Urothelium cell line (cell line): ENCODE measurements around the gene ATG2A.
"Not testable (repeated sequence)": the region's sequence is repeated elsewhere in the genome, so short reads cannot be mapped to it uniquely, and the experiment has no call there.

Experiments
- DNase-seq: peaks from one replicate; pipeline ENCODE4 v3.0.0; 2011; ENCODE audit warnings: low spot score, mixed read lengths
- FAIRE-seq: peaks from 2 replicates; lab custom pipeline; 2011; peaks lifted over from hg19 to GRCh38; lab: Jason Lieb, UNC

Gene ATG2A

DNA sequence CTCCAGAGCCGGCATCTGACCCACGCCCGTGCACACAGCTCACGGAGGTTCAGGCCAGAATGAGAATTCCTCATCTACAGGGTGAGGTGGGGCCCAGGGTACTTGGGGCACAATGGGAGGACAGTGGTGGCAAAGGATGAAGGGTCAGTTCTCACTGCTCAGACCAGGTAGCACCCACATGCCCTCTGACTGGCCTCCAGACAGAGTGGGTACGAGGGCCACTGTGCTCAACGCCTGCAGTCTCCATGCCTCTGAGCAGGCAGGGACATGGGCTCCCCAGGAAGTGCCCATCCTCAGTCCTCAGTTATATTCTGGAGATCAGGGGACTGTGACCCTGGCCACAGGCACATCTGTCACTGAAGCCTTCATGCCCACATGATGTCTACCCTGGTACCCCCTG is 59.5 kb downstream of the ATG2A start:
- no peak for FAIRE-seq

GRCh38 chr11:64856382-64857227 is 60.4 kb downstream of the ATG2A start:
- DNase-seq (peak; percentile 85), FAIRE-seq (peak; percentile 72)

More for the DNA sequence above, 59.5 kb downstream of the ATG2A start:
- DNase-seq = no peak

DNA sequence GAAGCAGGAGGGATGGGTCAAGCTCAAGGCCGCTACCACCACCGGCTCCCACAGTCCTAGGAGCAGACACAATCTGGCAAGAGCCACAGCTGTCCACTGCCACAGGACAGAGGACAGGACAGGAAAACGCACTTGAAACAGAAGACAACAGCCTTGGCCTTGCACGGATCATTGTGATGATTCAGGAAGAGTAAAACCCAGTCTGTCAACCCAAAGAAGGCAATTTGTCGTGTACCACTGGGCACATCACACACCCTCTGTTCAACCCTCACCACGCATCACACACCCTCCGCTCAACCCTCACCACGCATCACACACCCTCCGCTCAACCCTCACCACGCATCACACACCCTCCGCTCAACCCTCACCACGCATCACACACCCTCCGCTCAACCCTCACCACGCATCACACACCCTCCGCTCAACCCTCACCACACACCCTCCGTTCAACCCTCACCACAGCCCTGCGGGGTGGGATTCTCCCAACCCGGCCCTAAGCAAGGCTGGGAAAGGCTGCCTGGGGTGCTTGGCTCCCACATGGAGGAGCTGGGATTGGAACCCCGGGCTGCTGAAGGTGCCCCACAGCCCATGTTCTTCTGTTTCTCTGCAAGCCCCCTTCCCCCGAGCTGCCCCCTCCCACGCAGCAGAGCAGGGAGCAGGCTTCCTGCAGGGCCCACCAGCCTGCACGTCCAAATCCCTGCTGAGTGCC is 61.3 kb downstream of the ATG2A start:
- no peak for DNase-seq
- FAIRE-seq = peak; percentile 13

DNA sequence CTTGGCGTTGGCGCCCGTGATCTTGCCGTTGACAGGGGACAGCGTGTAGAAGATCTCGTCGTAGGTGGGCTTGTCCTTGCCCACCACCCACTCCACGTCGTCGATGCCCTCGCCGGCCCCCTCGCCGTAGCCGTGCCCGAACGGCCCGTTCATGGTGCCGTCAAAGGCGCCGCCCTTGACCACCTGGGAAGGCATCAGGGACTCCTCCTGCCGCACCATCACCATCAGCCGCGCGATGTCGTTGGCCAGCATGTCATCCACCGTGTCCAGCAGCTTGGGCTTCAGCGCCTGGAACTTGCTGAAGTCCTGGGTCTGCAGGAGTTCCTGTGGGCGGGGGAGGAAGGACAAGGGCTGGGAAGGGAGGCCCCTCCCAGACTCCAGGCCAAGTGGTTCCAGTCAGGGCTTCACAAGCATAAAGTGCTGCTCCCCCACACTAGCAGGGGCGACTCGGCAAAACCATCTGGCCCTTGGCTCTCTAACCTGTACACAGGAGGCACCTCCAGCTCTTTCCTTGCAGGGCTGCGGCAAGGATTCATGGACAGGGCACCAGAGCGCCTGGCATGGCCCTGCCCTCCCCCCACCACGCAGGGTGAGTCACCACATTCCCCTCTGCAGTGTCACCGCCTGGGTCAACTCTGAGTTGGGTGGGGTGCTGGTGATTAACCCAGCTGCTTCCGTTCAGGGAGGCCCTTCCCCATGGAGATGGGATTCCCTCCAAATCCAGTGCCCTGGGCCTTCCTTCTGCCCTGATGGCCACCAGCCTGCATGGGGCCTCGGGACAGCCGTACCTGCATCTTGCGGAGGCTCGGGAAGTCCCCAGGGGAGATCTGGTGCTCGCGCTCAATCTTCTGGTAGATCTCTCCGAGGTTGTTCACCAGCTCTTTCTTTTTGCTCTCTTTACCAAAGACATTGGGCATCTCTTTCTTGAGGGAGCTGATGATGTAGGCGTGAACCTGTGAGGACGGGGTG is 62.2 kb downstream of the ATG2A start:
- peak; percentile 95 for DNase-seq

DNA sequence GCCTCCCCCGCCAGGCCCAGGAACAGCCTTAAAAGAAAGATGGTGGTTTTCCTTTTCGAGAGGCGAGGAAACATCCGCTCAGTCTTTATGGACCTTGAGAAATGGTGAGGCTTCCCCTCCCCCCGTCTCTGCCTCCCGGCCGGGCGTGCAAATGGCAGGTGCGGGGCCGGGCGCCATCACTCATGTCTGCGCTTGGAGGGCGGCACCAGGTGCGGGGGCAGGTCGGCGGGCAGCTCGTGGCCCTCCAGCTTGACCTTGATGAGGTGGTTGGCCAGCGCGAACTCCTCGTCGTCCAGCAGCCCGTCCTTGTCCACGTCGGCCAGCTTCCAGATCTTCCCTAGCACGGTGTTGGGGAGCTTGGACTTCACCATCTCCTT is 62.9 kb downstream of the ATG2A start:
- no peak for DNase-seq
- no peak for FAIRE-seq

More for the DNA sequence above, 62.2 kb downstream of the ATG2A start:
- peak; percentile 97 for FAIRE-seq

DNA sequence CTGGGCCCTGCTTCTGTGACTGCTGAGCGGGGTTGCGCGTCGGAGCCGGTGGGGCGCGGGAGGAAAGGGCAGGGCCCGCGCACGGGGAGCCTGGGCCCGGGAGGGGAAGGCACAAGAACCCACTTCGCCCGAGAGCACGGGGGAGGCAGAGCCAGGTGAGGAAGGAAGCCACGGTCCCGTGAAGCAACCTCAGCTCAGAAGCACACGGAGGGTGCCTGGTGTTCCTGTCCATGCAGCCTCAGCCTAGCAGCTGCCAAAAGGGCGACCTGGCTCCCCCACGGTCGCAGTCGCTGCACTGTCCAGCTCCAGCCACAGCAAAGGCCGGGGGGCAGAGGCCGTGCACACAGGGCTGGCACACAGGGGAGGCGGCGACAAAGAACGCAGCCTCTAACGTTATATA is 63.3 kb downstream of the ATG2A start:
- FAIRE-seq = no peak
- DNase-seq = no peak

GRCh38 chr11:64852804-64853509 is 64.1 kb downstream of the ATG2A start:
- DNase-seq = no peak
- no peak for FAIRE-seq

DNA sequence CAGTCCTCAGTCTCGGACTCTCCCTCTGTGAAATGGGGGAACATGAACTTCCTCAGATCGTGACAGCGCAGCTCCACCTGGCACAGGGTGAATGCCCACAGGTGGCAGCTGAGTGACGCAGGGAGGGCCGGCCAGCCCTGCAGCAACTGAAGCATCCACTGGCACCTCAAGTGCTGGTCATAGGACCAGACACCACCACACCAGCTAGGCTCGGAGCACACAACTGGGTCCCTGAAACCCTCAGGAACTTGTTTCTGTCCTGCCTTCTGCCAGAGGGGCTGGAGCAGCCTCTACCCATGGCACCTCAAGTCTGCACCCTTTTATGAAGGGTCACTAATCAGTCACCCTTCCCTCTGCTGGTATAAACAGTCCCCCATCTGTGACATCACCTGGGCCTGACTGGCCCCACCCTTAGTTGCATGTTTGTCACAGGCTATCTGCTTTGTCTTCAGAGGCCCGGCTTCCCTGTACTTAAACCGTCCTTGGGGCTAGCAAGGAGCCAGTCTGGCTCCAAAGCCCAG is 65.1 kb downstream of the ATG2A start:
- FAIRE-seq (no peak), DNase-seq (no peak)

DNA sequence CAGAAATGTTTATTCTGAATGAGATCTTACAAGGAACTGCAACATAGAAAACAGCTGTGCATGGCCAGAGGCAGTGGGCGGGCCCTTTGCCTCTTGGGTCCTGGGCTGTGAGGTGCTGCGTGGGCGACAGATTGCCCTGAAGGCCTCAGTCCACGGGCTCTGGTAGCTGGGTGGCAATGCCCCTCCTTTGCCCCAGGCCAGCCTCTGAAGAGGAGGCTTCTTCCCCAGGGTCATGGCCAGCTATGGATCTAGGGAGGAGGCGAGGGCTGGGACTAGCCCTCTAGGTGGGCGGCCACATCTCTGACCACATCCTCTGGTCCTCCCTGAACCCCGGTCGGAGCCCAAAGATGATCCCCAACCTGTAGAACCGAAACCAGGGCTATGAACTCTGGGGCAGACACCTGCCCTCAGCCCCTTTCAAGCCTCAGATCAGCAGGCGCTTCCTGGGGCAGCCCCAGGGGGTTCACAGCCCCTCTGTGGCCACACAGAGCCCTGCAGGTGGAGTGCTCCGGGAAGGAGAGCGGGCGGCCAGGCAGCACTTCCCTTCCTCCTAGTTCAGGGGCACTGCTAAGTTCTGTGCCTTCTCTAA is 65.9 kb downstream of the ATG2A start:
- no peak for DNase-seq
- FAIRE-seq = no peak

- DNase-seq (no peak), FAIRE-seq (no peak)
Measured at GRCh38 chr11:64849598-64850356, 67.2 kb downstream of the ATG2A start.

GRCh38 chr11:64848826-64849597 is 68.0 kb downstream of the ATG2A start:
- no peak for DNase-seq

GRCh38 chr11:64848214-64848825 is 68.7 kb downstream of the ATG2A start:
- FAIRE-seq (no peak), DNase-seq (no peak)

More at GRCh38 chr11:64848826-64849597, 68.0 kb downstream of the ATG2A start:
- no peak for FAIRE-seq

DNA sequence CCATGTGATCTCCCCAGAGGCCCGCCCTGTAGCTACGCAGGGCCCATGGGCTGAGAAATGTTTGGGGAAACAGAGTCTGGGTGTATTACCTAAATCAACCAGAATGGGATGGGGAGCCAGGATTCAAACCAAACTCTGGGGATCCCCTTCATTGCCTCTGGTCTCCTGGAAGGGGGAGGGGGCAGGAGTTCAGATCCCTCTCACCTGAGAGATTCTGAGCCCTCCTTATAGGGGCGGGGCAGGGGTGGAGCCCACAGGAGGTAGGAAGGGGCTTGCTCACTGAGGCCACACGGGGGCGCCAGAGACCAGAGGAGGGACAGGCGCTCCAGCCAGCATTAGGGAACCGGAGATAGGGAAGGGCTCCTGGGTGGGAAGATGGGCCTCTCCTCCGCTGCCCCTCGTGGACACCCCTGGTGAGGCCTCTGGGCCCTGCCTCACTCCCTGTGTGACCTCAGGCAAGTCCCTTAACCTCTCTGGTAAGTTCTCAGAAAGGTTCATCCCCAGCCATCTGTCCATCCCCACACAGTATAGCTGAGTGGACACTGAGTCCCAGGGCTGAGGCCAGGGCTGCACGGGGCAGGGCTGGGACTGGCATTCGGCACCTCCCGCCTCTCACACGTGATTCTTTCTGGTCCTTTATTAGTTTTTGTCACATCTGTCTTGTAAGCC is 69.9 kb downstream of the ATG2A start:
- DNase-seq = peak; percentile 90
- FAIRE-seq = no peak

DNA sequence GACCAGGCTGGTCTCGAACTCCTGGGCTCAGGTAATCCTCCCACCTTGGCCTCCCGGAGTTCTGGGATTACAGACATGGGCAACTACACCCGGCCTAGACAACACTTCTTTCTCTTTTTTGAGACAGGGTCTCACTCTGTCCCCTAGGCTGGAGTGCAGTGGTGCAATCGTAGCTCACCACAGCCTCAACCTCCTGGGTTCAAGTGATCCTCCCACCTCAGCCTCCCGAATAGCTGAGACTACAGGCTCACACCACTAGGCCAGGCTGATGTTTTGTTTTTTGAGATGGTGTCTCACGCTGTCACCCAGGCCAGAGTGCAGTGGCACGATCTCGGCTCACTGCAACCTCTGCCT is 71.3 kb downstream of the ATG2A start:
- not testable (repeated sequence) for DNase-seq, FAIRE-seq

DNA sequence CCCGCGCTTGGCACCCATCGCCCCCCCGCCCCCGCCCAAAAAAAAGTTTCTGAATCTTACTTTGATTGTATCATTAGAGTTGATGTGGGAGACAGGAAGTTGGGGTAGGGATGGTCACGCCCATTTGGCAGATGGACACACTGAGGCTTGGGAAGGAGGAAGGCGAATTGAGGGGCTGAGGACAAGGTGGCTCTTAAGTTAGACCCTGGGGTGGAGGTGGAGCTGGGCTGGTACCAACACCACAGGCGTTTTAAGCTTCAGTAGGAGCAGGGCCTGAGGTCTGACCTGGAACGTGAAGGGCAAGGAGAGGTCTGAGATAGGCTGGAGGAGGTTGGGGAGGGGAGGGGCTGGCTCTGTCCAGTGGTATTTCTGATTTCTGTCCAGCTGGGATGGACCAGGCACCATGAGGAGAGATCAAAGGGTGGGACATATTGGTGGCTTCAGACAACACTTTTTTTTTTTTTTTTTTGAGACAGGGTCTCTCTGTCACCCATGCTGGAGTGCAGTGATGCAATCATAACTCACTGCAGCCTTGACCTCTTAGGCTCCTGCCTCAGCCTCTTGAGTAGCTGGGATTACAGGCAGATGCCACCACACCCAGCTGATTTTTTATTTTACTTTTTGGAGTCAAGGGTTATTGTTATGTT is 71.8 kb downstream of the ATG2A start:
- FAIRE-seq (no peak), DNase-seq (no peak)
